Neural cell (in vitro differentiated cells): ENCODE results near the gene RASGEF1B.

Source experiments
- CTCF ChIP-seq: fragments of 450-650 bp; IDR thresholded peaks from 2 replicates; pipeline ENCODE4 v1.5.1; 2014; ENCODE audit warnings: antibody characterized with exemption, mild to moderate bottlenecking, moderate library complexity; ENCODE audit not compliant: poor library complexity, severe bottlenecking
- POLR2AphosphoS5 ChIP-seq: IDR thresholded peaks from 2 replicates; pipeline ENCODE4 v1.6.1; 2012
- RAD21 ChIP-seq: fragments of 450-650 bp; conservative IDR thresholded peaks from 2 replicates; pipeline ENCODE4 v1.6.1; 2014; ENCODE audit warnings: antibody characterized with exemption, mild to moderate bottlenecking, moderate library complexity
- TAF1 ChIP-seq: IDR thresholded peaks from 2 replicates; pipeline ENCODE4 v1.6.1; 2012; ENCODE audit warnings: low read depth

GRCh38 chr4:81376720-81377119 is 95.0 kb downstream of the RASGEF1B start:
- TF ChIP-seq CTCF (no peak), TAF1 (no peak), RAD21 (no peak), POLR2AphosphoS5 (no peak)
